ENCODE results near the gene CC2D1A.

CC2D1A gene

GRCh38 chr19:13938301-13939064, 32.5 kb downstream of the CC2D1A start, which contains the start of gene PODNL1:
Gene PODNL1 (minus strand): TSS chr19:13938417. CDS start chr19:13938181, 236 bp downstream.
- DNase-seq, result no peak

GRCh38 chr19:13942023-13942684, 36.2 kb downstream of the CC2D1A start:
- DNase-seq, result no peak

GRCh38 chr19:13946414-13946813, 40.4 kb downstream of the CC2D1A start:
- DNase-seq, result no peak

GRCh38 chr19:13951043-13951442, 45.0 kb downstream of the CC2D1A start:
- DNase-seq, result no peak

- no peak for DNase-seq
These were observed 45.8 kb downstream of the CC2D1A start for GRCh38 chr19:13951799-13952153.

GRCh38 chr19:13952154-13952930, 46.3 kb downstream of the CC2D1A start, which contains the start of gene DCAF15:
Gene DCAF15 (plus strand): TSS chr19:13952509. CDS start chr19:13952513, 4 bp downstream.
- DNase-seq, result peak; percentile 98

GRCh38 chr19:13952931-13953531, 47.0 kb downstream of the CC2D1A start:
- no peak for DNase-seq

GRCh38 chr19:13954185-13954584, 48.2 kb downstream of the CC2D1A start:
- no peak for DNase-seq

- DNase-seq, result no peak
These were observed 49.8 kb downstream of the CC2D1A start for GRCh38 chr19:13955662-13956364.

GRCh38 chr19:13956365-13956744, 50.4 kb downstream of the CC2D1A start:
- DNase-seq, result no peak

- no peak for DNase-seq
These were observed 51.0 kb downstream of the CC2D1A start for GRCh38 chr19:13957051-13957450.

- no peak for DNase-seq
These were observed 52.0 kb downstream of the CC2D1A start for GRCh38 chr19:13958043-13958442.

GRCh38 chr19:13959141-13959961, 53.4 kb downstream of the CC2D1A start:
- no peak for DNase-seq

- no peak for DNase-seq
These were observed 54.2 kb downstream of the CC2D1A start for GRCh38 chr19:13959962-13960862.

- no peak for DNase-seq
These were observed 55.1 kb downstream of the CC2D1A start for GRCh38 chr19:13960863-13961784.

- no peak for DNase-seq
These were observed 56.1 kb downstream of the CC2D1A start for GRCh38 chr19:13961826-13962698.

GRCh38 chr19:13962699-13963602, 57.0 kb downstream of the CC2D1A start:
- no peak for DNase-seq
